ENCODE results near the gene C18orf54.

Gene C18orf54

GRCh38 chr18:54387631-54388030, 29.9 kb downstream of the C18orf54 start:
- no peak for DNase-seq

DNA sequence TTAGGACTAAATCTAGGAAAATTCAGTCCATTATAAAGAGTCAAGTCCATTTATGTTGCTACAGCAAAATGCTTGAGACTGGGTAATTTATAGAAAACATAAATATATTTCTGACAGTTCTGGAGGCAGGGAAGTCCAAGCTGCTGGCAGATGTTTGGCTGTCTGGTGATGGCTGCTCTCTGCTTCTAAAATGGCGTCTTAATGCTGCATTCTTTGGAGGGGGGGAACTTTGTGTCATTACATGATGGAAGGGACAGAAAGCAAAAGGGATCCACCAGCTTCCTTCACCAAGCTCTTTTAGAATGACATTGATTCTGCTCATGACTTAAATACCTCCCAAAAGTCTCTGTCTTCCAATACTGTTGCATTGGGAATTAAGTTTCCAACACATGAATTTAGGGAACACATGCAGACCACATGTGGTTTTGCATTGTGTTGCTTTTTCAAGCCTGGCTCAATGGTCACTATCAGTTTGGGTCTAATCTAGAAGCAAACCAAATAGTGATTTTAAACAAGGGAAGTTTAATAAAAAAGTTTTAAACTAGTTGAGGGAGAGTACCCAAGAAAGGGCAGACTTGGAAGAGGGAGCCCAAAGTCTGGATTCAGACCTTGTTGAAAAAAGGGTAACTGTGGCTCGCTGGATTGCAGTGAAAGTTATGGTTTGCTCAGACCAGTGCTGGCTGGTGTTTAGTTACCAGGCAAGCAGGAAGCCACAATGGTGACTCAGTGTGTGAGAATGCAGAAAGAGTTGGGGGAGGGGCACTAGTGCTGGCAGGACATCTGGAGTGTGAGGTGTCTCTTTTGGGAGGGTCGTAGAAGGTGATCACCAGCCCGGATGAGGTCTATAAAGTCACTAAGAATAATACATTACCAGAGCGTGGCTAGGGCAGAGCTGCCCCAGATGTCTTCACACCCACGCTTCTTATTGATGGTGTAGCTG, 30.8 kb downstream of the C18orf54 start:
- peak; percentile 19 for DNase-seq

DNA sequence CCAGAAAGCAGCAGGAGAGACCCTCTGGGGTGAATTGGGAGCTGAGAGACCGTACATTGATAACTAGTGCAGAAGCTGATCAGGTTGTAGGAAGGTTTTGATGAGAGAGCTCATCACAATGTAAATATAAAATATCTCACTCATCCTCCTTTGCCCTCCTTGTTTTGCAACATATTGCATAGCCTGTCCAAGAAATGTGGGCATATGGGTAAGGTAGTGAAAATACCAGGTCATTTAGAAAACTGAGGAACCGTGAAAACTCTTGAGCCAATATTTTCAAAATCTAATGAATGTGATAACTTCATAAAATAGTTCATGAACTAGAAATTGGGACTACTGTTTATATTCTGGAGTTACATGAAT, 31.4 kb downstream of the C18orf54 start:
- no peak for DNase-seq

DNA sequence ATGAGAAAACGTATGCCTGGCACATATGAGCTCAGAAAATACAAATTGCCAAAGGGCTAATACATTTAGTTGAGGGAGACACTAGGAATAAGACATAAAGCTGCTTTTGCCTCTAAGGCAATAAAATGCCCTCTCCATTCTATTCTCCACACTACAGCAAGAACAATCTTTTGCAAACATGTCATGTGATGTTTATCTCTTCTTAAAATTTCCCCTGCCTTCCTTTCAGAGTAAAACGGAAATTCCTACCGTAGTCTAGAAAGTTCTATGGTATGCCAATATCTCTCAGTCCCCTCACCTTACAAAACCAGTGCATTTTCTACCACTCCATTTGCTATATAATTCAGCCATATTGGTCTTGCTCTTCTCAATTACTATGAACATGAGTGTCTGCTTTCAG, 33.1 kb downstream of the C18orf54 start:
- no peak for DNase-seq

DNA sequence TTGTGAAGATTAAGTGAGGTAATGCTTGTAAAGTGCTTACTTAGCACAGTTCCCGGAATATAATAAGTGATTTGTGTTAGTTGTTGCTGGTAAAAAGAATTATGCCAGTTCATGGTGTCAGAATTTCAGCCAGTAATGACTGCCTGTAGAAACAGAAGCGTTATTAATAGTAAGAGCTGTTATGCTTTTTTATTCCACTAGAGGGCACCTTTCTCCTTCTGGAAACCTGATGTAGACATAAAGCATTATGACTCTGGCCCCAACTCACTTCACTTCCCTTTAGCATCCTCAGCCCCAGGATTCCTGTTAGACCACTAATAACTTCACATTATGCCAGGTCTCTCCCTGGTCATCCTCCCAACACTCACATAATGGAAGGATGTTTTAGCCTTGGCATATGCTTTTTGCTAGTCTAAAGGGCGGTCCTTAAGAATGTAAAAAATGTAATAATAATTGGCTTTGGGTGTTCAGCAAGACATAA, 34.9 kb downstream of the C18orf54 start:
- no peak for DNase-seq

DNA sequence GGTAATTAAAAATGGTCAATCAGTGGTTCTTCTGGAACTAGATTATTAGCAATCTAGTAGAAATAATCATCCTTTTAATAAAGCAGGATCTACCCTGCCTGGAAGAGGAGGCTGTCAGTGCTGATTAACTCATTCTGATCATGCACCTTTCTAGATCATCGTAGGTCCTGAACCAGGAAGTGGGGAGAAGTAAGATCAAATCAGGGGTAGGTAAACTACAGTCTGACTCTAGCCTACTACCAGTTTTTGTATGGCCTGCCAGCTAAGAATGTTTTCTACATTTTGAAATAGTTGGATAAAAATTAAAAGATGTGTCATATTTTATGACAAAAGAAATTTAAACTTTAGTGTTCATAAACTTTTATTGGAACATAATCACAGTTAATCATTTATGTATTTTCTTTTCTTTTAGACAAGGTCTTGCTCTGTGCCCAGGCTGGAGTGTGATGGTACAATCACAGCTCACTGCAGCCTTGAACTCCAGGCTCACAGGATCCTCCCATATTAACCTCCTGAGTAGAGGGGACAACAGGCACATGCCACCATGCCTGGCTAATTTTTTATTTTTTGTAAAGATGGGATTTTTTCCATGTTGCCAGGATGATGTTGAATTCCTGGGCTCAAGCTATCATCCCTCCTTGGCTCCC, 36.1 kb downstream of the C18orf54 start:
- DNase-seq: no peak

DNA sequence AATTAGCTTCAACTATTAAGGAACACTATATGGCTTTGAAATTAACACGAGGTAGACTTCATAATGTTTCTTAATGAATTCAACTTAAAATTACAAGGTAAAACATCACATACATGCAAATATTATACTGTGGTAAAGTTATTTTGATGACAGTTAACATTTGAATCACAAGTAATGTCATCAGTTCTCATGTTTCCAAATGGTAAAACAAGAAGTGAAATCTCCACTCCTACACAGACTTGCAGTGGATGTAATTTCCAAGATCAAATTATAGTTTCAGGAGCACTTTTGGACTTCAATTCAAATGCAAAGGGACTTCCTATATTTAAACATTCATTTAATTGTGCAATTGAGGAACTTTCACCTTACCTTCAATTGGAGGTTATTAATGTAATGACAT, 39.1 kb downstream of the C18orf54 start:
- no peak for DNase-seq

DNA sequence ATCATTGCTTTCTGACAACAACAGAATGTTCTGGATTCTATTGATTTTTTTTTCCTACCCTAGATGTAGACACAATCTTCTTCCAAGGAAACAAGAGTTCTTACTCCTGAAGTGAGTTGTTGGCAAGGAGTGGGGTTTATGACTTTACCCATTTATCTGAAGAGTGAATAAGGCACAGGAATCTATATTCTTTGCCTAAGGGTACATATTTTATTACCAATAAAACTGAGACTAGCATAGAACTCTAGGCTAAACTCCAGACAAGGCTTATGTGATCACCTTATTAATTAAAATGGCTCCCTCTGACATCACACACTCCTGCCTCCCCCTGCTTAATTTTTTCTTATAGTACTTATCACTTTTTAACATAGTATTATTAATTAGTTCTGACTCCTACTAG, 47.6 kb downstream of the C18orf54 start:
- no peak for DNase-seq

DNA sequence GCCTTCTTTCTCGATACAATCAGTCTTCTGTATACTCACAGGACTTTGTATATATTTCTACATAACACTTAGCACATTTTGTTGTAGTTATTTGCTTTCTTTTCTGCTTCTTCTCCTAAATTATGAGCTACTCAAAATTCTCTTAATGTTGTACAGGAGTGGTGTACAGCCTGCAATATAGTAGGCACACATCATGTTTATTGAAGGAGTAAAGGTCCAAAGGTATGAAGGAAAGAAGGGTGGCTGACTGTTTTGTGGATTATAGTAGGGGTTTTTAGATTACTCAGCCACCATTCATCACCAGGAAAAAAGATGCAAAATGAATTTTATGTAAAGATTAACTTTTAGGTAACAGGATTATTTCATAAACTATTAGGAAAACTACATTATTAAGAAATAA, 54.1 kb downstream of the C18orf54 start:
- DNase-seq: no peak

GRCh38 chr18:54415086-54415485, 57.4 kb downstream of the C18orf54 start:
- DNase-seq: no peak

DNA sequence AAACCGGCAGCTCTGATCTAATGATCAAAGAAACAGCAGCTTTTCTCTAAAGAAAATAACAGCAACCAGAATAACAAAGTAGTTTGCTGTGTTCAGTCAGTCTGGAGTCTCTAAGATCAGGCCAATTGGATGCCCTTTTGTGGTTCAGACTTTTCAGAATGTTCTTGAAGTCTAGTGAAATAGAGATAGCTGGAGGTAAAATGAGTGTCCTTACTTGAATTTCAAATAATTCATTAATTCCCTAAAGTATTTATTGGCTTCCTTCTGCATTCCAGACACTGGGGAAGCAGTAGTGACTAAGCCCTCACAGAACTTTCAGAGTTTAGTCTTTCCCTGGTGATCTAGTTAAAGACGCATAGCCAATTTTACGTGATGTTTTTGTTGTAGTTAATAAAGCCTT, 58.7 kb downstream of the C18orf54 start:
- DNase-seq: no peak

GRCh38 chr18:54423831-54424230, 66.1 kb downstream of the C18orf54 start:
- DNase-seq: no peak

GRCh38 chr18:54426085-54426665, 68.5 kb downstream of the C18orf54 start:
- DNase-seq: no peak

Data from right hindlimb (tissue), 1 donor.